Mucosa of gallbladder (tissue), 1 donor: ENCODE measurements around the gene ANO9. TPM values are rescaled to one million over a fixed set of nuclear protein-coding genes. Genes with fewer than 3 reads are reported as not detected.

ENCODE experiments used
- DNase-seq: peaks from one replicate; pipeline ENCODE4 v3.0.0-alpha.2; 2020; ENCODE audit warnings: low spot score
- total RNA-seq: library from RNA; stranded (reverse); gene quantifications from one replicate; pipeline ENCODE4 v1.2.1, GENCODE V29; 2021
- donor health status: DM: no; HTN: no; CAD: no.

The ANO9 gene
- total RNA-seq, 1 donor from 2014 or later: 49.3 TPM

GRCh38 chr11:370070-370941 lies 71.5 kb downstream of the ANO9 start:
- DNase-seq: no peak

- no peak for DNase-seq
Measured at GRCh38 chr11:369336-370018, 72.3 kb downstream of the ANO9 start, which contains the start of gene B4GALNT4. Gene B4GALNT4 (plus strand): TSS chr11:369499. CDS start chr11:369804, 305 bp downstream.

GRCh38 chr11:368414-369335 lies 73.1 kb downstream of the ANO9 start:
- DNase-seq: no peak

GRCh38 chr11:367956-368413 lies 73.8 kb downstream of the ANO9 start:
- DNase-seq: no peak

Other genes with a start within 250 kb of the ANO9 start
- gene SCGB1C1, start 248.9 kb downstream of the ANO9 start, total RNA-seq: not detected
- 60.5 TPM for gene BET1L, start 234.6 kb downstream of the ANO9 start, total RNA-seq
- gene RIC8A, start 234.3 kb downstream of the ANO9 start, total RNA-seq: 109 TPM
- gene SIRT3, start 205.7 kb downstream of the ANO9 start, total RNA-seq: 19.0 TPM
- gene PSMD13, start 205.0 kb downstream of the ANO9 start, total RNA-seq: 78.5 TPM
- 0.69 TPM for gene NLRP6, start 163.6 kb downstream of the ANO9 start, total RNA-seq
- gene PGGHG, start 152.9 kb downstream of the ANO9 start, total RNA-seq: 42.8 TPM
- gene IFITM5, start 142.5 kb downstream of the ANO9 start, total RNA-seq: not detected
- gene IFITM2, start 134.2 kb downstream of the ANO9 start, total RNA-seq: 129 TPM
- gene IFITM1, start 128.0 kb downstream of the ANO9 start, total RNA-seq: 55.4 TPM
- 246 TPM for gene IFITM3, start 121.2 kb downstream of the ANO9 start, total RNA-seq
- 3.4 TPM for gene B4GALNT4, start 72.5 kb downstream of the ANO9 start, total RNA-seq
- gene PKP3, start 47.8 kb downstream of the ANO9 start, total RNA-seq: 70.8 TPM
- gene SIGIRR, start 27.0 kb downstream of the ANO9 start, total RNA-seq: 152 TPM
- gene PTDSS2, start 8.3 kb upstream of the ANO9 start, total RNA-seq: 36.6 TPM
- 156 TPM for gene RNH1, start 65.2 kb upstream of the ANO9 start, total RNA-seq
- gene HRAS, start 93.6 kb upstream of the ANO9 start, total RNA-seq: 51.1 TPM
- 9.4 TPM for gene LRRC56, start 95.5 kb upstream of the ANO9 start, total RNA-seq
- gene LMNTD2, start 118.7 kb upstream of the ANO9 start, total RNA-seq: 7.5 TPM
- gene RASSF7, start 119.0 kb upstream of the ANO9 start, total RNA-seq: 179 TPM
- gene PHRF1, start 134.5 kb upstream of the ANO9 start, total RNA-seq: 38.1 TPM
- gene IRF7, start 173.9 kb upstream of the ANO9 start, total RNA-seq: 54.0 TPM
- 89.6 TPM for gene CDHR5, start 182.9 kb upstream of the ANO9 start, total RNA-seq
- not detected for gene SCT, start 185.2 kb upstream of the ANO9 start, total RNA-seq
- 2.6 TPM for gene DRD4, start 195.3 kb upstream of the ANO9 start, total RNA-seq